H1 (cell line): ENCODE data around the gene NRTN. TPM values are rescaled to one million over a fixed set of nuclear protein-coding genes. Genes with fewer than 3 reads are reported as not detected.

Experiments used
- CBX8 ChIP-seq: fragments of 300-800, 300-1000 bp; sonication (generic); IDR thresholded peaks from 2 replicates; pipeline ENCODE4 v1.7.1; 2016; ENCODE audit warnings: low read depth, low read length, borderline replicate concordance
- POLR2A ChIP-seq, 2 experiments: IDR thresholded peaks; 1 replicate in 1 of 2; 2 replicates in 1 of 2; pipeline ENCODE4 v1.6.1; 2011; ENCODE audit warnings: low read depth in 2 of 2, low read length in 2 of 2, mild to moderate bottlenecking in 2 of 2; ENCODE audit errors: control extremely low read depth in 1 of 2
- TEAD4 ChIP-seq: IDR thresholded peaks from 2 replicates; pipeline ENCODE4 v1.6.1; 2012; ENCODE audit warnings: low read depth, low read length, inconsistent platforms, mixed read lengths
- polyA plus RNA-seq, 7 experiments: library from polyadenylated mRNA; depleted of rRNA in 3 of 7; stranded (reverse) in 5 of 7; unstranded in 2 of 7; fragments of >200 nt in 5 of 7; fragments of 200-250 nt in 2 of 7; gene quantifications; 1 replicate in 5 of 7; 2 replicates in 1 of 7; 4 replicates in 1 of 7; pipeline versions ENCODE4 v1.2.1 to v1.2.3, GENCODE V29; 2011 to 2013; ENCODE audit warnings: missing spikeins in 2 of 7, mixed read lengths in 2 of 7
- total RNA-seq: library from RNA; stranded (reverse); fragmentation: NEBNext Ultra II Directional; extraction: Animal tissue kit (Norgen Biotek cat#: 25700); gene quantifications from 2 replicates; pipeline ENCODE4 v1.2.1, GENCODE V29; 2021
- TF ChIP-seq, protein P1 (sequence below): fragments of 300-600 bp; sonication (generic); IDR thresholded peaks from 2 replicates; pipeline ENCODE4 v1.7.1; 2012; ENCODE audit warnings: low read length, moderate library complexity, mild to moderate bottlenecking, inconsistent platforms; ENCODE audit not compliant: insufficient replicate concordance

Gene NRTN
- total and polyA plus RNA-seq, 2 of the 8 experiments (the other 6 are each of a cell fraction or from before 2014, with no cell fraction given) = 3.9 to 5.3 TPM

DNA sequence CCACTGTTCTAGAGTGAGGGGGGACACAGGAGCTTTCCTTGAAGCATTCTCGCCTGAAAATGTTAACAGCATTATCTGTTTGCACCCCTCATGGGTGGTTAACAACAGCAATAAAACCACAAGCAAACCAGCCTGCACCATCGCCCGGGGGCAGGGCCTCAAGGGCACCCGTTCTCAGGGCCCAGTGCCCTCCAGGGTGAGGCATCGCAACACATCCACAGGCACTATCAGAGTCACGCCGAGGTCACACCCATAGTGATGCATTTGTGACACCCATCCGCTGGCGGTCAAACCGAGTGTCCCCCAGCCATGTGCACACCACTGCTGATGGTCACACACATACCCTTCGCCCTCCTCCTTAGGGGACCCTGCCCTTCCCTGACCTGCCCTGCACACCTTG is 60.9 kb downstream of the NRTN start (continued):
- TF ChIP-seq, protein P1, sequence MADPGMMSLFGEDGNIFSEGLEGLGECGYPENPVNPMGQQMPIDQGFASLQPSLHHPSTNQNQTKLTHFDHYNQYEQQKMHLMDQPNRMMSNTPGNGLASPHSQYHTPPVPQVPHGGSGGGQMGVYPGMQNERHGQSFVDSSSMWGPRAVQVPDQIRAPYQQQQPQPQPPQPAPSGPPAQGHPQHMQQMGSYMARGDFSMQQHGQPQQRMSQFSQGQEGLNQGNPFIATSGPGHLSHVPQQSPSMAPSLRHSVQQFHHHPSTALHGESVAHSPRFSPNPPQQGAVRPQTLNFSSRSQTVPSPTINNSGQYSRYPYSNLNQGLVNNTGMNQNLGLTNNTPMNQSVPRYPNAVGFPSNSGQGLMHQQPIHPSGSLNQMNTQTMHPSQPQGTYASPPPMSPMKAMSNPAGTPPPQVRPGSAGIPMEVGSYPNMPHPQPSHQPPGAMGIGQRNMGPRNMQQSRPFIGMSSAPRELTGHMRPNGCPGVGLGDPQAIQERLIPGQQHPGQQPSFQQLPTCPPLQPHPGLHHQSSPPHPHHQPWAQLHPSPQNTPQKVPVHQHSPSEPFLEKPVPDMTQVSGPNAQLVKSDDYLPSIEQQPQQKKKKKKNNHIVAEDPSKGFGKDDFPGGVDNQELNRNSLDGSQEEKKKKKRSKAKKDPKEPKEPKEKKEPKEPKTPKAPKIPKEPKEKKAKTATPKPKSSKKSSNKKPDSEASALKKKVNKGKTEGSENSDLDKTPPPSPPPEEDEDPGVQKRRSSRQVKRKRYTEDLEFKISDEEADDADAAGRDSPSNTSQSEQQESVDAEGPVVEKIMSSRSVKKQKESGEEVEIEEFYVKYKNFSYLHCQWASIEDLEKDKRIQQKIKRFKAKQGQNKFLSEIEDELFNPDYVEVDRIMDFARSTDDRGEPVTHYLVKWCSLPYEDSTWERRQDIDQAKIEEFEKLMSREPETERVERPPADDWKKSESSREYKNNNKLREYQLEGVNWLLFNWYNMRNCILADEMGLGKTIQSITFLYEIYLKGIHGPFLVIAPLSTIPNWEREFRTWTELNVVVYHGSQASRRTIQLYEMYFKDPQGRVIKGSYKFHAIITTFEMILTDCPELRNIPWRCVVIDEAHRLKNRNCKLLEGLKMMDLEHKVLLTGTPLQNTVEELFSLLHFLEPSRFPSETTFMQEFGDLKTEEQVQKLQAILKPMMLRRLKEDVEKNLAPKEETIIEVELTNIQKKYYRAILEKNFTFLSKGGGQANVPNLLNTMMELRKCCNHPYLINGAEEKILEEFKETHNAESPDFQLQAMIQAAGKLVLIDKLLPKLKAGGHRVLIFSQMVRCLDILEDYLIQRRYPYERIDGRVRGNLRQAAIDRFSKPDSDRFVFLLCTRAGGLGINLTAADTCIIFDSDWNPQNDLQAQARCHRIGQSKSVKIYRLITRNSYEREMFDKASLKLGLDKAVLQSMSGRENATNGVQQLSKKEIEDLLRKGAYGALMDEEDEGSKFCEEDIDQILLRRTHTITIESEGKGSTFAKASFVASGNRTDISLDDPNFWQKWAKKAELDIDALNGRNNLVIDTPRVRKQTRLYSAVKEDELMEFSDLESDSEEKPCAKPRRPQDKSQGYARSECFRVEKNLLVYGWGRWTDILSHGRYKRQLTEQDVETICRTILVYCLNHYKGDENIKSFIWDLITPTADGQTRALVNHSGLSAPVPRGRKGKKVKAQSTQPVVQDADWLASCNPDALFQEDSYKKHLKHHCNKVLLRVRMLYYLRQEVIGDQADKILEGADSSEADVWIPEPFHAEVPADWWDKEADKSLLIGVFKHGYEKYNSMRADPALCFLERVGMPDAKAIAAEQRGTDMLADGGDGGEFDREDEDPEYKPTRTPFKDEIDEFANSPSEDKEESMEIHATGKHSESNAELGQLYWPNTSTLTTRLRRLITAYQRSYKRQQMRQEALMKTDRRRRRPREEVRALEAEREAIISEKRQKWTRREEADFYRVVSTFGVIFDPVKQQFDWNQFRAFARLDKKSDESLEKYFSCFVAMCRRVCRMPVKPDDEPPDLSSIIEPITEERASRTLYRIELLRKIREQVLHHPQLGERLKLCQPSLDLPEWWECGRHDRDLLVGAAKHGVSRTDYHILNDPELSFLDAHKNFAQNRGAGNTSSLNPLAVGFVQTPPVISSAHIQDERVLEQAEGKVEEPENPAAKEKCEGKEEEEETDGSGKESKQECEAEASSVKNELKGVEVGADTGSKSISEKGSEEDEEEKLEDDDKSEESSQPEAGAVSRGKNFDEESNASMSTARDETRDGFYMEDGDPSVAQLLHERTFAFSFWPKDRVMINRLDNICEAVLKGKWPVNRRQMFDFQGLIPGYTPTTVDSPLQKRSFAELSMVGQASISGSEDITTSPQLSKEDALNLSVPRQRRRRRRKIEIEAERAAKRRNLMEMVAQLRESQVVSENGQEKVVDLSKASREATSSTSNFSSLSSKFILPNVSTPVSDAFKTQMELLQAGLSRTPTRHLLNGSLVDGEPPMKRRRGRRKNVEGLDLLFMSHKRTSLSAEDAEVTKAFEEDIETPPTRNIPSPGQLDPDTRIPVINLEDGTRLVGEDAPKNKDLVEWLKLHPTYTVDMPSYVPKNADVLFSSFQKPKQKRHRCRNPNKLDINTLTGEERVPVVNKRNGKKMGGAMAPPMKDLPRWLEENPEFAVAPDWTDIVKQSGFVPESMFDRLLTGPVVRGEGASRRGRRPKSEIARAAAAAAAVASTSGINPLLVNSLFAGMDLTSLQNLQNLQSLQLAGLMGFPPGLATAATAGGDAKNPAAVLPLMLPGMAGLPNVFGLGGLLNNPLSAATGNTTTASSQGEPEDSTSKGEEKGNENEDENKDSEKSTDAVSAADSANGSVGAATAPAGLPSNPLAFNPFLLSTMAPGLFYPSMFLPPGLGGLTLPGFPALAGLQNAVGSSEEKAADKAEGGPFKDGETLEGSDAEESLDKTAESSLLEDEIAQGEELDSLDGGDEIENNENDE = no peak
- TF ChIP-seq CBX8 = no peak
- no peak for TF ChIP-seq TEAD4
- no peak for TF ChIP-seq POLR2A (IDR thresholded peaks at IDR 0.05; ENCODE audit: control extremely low read depth in 1 of 2, low read depth in 2 of 2, low read length in 2 of 2)
